ENCODE data around the gene GABBR2. TPM values are rescaled to one million over a fixed set of nuclear protein-coding genes. Genes with fewer than 3 reads are reported as not detected.

GABBR2 gene
- total and polyA plus RNA-seq, 9 of the 15 experiments (the other 6 are each of a cell fraction or from before 2014, with no cell fraction given) = 0.15 to 1.9 (median 0.32) TPM

DNA sequence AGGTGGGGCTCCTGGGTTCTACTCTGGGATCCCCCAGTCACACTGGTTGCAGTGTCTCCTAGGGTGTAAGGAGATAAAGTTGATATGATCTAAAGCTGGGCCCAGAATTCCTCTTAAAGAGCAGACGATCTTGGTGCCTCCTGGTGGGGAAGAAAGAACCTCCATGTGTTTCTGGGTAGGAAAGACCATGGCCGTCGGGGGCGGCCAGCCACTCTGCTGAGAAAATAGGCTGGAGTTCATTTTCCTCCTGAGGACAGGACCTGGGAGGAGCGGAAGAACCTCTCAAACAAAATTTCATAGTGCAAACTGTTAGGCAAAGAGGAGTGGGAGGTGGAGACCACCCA lies 289.5 kb downstream of the GABBR2 start (continued):
- TF ChIP-seq, protein P1, sequence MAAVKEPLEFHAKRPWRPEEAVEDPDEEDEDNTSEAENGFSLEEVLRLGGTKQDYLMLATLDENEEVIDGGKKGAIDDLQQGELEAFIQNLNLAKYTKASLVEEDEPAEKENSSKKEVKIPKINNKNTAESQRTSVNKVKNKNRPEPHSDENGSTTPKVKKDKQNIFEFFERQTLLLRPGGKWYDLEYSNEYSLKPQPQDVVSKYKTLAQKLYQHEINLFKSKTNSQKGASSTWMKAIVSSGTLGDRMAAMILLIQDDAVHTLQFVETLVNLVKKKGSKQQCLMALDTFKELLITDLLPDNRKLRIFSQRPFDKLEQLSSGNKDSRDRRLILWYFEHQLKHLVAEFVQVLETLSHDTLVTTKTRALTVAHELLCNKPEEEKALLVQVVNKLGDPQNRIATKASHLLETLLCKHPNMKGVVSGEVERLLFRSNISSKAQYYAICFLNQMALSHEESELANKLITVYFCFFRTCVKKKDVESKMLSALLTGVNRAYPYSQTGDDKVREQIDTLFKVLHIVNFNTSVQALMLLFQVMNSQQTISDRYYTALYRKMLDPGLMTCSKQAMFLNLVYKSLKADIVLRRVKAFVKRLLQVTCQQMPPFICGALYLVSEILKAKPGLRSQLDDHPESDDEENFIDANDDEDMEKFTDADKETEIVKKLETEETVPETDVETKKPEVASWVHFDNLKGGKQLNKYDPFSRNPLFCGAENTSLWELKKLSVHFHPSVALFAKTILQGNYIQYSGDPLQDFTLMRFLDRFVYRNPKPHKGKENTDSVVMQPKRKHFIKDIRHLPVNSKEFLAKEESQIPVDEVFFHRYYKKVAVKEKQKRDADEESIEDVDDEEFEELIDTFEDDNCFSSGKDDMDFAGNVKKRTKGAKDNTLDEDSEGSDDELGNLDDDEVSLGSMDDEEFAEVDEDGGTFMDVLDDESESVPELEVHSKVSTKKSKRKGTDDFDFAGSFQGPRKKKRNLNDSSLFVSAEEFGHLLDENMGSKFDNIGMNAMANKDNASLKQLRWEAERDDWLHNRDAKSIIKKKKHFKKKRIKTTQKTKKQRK (IDR thresholded peaks at IDR 0.05; ENCODE audit: borderline replicate concordance, low read depth, low read length) = no peak
- TF ChIP-seq SIN3A (IDR thresholded peaks at IDR 0.05; ENCODE audit: borderline replicate concordance in 2 of 2, control insufficient read depth in 1 of 2, low read depth in 2 of 2, low read length in 2 of 2) (no peak), NFATC3 (IDR thresholded peaks at IDR 0.05) (no peak), ZNF175 (CRISPR knock-in tag; IDR thresholded peaks at IDR 0.05; ENCODE audit: low read depth) (no peak), ZNF408 (CRISPR knock-in tag; IDR thresholded peaks at IDR 0.05; ENCODE audit: low read depth) (no peak), TAF15 (IDR thresholded peaks at IDR 0.05; ENCODE audit: low read depth, low read length) (no peak), RBM34 (IDR thresholded peaks at IDR 0.05; ENCODE audit: borderline replicate concordance, insufficient read depth, low read length) (no peak), BHLHE40 (IDR thresholded peaks at IDR 0.05; ENCODE audit: low read length) (no peak), MEIS2 (IDR thresholded peaks at IDR 0.05; ENCODE audit: partially characterized antibody) (no peak), ELK3 (CRISPR knock-in tag; IDR thresholded peaks at IDR 0.05) (no peak)

Measured in K562 (cell line).